ENCODE measurements around the gene SCFD2. TPM values are rescaled to one million over a fixed set of nuclear protein-coding genes. Genes with fewer than 3 reads are reported as not detected.

Gene SCFD2
- total and polyA plus RNA-seq, 10 of the 15 experiments (the other 5 are each of a cell fraction or from before 2014, with no cell fraction given): 4.8 to 37.6 (median 24.9) TPM

- TF ChIP-seq REST (IDR thresholded peaks at IDR 0.05; ENCODE audit: low read depth, low read length) (no peak), ZNF217 (IDR thresholded peaks at IDR 0.05) (no peak), KDM1A (IDR thresholded peaks at IDR 0.05; ENCODE audit: borderline replicate concordance) (no peak), ATF2 (IDR thresholded peaks at IDR 0.05; ENCODE audit: low read length) (no peak), HDAC6 (IDR thresholded peaks at IDR 0.05; ENCODE audit: unreplicated experiment) (no peak), CHD2 (IDR thresholded peaks at IDR 0.05; ENCODE audit: borderline replicate concordance, low read depth, low read length) (no peak), RCOR1 (conservative IDR thresholded peaks at IDR 0.05; ENCODE audit: low read depth, low read length) (no peak), FOXK2 (IDR thresholded peaks at IDR 0.05) (no peak)
Measured at GRCh38 chr4:52961666-52962412, 404.0 kb downstream of the SCFD2 start (continued).
